ENCODE data around the gene CENPN.

CENPN gene

DNA sequence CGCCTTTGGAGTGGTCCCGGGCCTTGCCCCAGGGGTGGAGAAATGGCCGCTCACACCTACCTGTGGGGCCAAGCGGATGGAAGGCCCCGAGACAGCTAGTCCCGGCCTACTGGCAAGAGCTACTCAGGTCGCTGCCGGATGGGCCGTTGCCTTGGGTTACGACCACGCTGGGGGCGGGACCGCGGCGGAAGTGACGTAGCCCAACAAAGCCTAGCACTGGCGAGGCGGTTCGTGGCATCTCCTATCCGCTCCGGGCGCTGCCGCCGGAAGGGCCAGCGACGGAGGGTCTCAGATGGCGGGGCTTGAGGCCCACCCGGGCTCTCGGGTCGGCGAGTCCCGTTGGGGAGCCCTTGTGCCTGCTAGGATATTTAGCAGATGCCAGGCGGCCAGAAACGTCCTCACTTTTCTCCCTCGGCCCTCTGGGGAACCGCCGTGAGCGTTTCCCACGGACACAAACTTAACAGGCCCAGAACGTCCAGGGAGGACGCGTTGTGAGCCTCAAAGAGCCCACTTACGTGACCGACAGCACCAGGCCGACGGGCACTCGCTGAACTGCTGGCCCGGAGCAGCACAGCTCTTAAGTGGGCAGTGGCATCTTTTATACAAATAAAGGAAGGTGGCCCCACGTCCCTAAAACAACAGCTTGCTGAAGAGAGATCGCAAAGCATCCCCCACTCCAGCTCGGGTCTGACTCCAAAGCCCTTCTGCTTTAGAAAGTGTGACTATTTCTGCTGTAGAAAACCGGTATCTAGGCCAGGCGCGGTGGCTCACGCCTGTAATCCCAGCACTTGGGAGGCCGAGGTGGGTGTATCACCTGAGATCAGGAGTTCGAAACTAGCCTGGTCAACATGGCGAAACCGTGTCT, 70.3 kb downstream of the CENPN start, which contains the start of gene C16orf46:
Gene C16orf46, minus strand, starts transcription at position 163 of the 865 bp plus-strand sequence. CDS start 13,283 bp downstream, outside the sequence.
- DNase-seq (ENCODE audit: low read depth, low spot score), result peak; percentile 81

DNA sequence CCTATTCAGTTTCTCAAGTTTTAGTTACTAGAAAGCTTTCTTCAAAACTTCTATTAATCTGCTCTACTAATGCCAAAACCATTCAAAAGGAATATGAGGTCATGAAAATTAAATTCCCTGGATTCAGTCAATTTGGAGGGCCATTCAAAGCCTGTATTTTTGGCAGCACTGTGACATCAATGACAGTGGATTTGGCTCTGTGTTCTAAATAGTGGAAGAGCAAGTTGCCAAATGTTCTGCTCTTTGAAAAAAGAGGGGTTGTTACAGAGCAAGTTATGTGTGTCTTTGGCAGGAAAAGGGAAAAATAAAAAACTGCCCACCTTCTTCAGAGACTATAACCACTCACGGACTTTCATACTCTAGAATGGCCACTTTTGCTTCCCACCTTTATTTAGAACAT, 73.2 kb downstream of the CENPN start:
- DNase-seq (ENCODE audit: low read depth, low spot score), result no peak

DNA sequence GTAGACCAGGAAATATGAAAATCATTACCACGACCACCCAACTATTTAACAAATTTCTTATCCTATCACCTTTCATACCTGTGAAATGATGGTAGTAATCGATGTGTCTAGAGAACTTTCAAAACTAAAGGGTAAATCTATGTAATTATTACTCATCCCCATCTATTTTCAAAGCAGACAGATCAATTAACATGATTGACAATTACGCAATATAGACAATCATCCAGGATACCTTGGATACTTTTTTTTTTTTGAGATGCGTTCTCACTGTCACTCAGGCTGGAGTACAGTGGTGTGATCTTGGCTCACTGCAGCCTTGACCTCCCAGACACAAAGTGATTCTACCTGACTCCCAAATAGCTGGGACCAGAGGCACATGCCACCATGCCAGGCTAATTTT, 74.0 kb downstream of the CENPN start:
- DNase-seq (ENCODE audit: low read depth, low spot score), result no peak

Measured in iPS DF 19.7 (cell line).